H1 (cell line): ENCODE results near the gene PRKCZ. TPM values are rescaled to one million over a fixed set of nuclear protein-coding genes. Genes with fewer than 3 reads are reported as not detected.
A peak's percentile ranks its signal among the peaks of the same experiment; 100 is the strongest.

ENCODE experiments used
- CTCF ChIA-PET: fragments of 300-600 bp; sonication (Branson Sonifier 250); formaldehyde crosslinking; loops from one replicate; lab custom pipeline; 2021; ENCODE audit not compliant: partially characterized antibody; lab: Charles Lee
- POLR2A ChIA-PET: fragments of 300-600 bp; sonication (Branson Sonifier 250); formaldehyde crosslinking; loops from one replicate; lab custom pipeline; 2021; ENCODE audit warnings: inconsistent platforms; ENCODE audit not compliant: partially characterized antibody; lab: Charles Lee
- DNase-seq, 2 experiments: peaks; one replicate each; pipeline versions ENCODE4 v3.0.0 to v3.0.0-alpha.2; 2010 to 2022; ENCODE audit warnings: low spot score in 2 of 2, low read depth in 1 of 2, mixed read lengths in 1 of 2
- FAIRE-seq: peaks from 2 replicates; lab custom pipeline; 2011; peaks lifted over from hg19 to GRCh38; lab: Jason Lieb, UNC
- H2AFZ ChIP-seq: 2 replicates; pipeline ENCODE4 v1.8.1; 2012; ENCODE audit warnings: low read length, inconsistent platforms
- H2AK5ac ChIP-seq: 2 replicates; pipeline ENCODE4 v1.6.1; 2013; ENCODE audit warnings: low read depth, low read length
- H2BK120ac ChIP-seq: replicated peaks from 2 replicates; pipeline ENCODE3; 2013; ENCODE audit warnings: low read depth, low read length, inconsistent platforms
- H2BK12ac ChIP-seq: 2 replicates; pipeline ENCODE4 v1.6.1; 2013; ENCODE audit warnings: low read depth, low read length
- H2BK15ac ChIP-seq: 2 replicates; pipeline ENCODE4 v1.6.1; 2013; ENCODE audit warnings: low read length
- H2BK20ac ChIP-seq: 2 replicates; pipeline ENCODE4 v1.6.1; 2013; ENCODE audit warnings: low read length
- H2BK5ac ChIP-seq: 2 replicates; pipeline ENCODE4 v1.6.1; 2013; ENCODE audit warnings: low read depth, low read length
- H3K14ac ChIP-seq: 2 replicates; pipeline ENCODE4 v1.6.1; 2013; ENCODE audit warnings: inconsistent platforms; ENCODE audit not compliant: insufficient read length
- H3K18ac ChIP-seq: 2 replicates; pipeline ENCODE4 v1.6.1; 2013; ENCODE audit warnings: low read length; ENCODE audit errors: extremely low read depth
- H3K23ac ChIP-seq: 2 replicates; pipeline ENCODE4 v1.6.1; 2013; ENCODE audit warnings: inconsistent platforms; ENCODE audit not compliant: insufficient read length
- H3K23me2 ChIP-seq: 2 replicates; pipeline ENCODE4 v1.6.1; 2013; ENCODE audit warnings: low read depth, low read length
- H3K27ac ChIP-seq: 2 replicates; pipeline ENCODE4 v1.6.1; 2011; ENCODE audit warnings: low read depth, low read length, inconsistent platforms
- H3K27me3 ChIP-seq, 4 experiments: replicated peaks in 1 of 4; 1 replicate in 1 of 4; 2 replicates in 3 of 4; pipeline versions ENCODE4 v1.6.1 to v1.8.1; 2011 to 2013; ENCODE audit warnings: low read length in 3 of 4, mild to moderate bottlenecking in 3 of 4, inconsistent platforms in 2 of 4, mixed read lengths in 2 of 4, moderate library complexity in 1 of 4; ENCODE audit not compliant: control insufficient read depth in 3 of 4, insufficient read depth in 3 of 4; ENCODE audit errors: extremely low read depth in 1 of 4
- H3K36me3 ChIP-seq, 4 experiments: 2 replicates each; pipeline versions ENCODE4 v1.6.1 to v1.8.1; 2011 to 2013; ENCODE audit warnings: mild to moderate bottlenecking in 4 of 4, low read length in 3 of 4, moderate library complexity in 2 of 4, control low read depth in 1 of 4, inconsistent platforms in 1 of 4; ENCODE audit not compliant: insufficient read depth in 4 of 4, control insufficient read depth in 2 of 4
- H3K4ac ChIP-seq: replicated peaks from 2 replicates; pipeline ENCODE3; 2013; ENCODE audit warnings: low read length, low read depth, mixed read lengths, inconsistent platforms; ENCODE audit not compliant: insufficient read length
- H3K4me1 ChIP-seq, 4 experiments: replicated peaks in 1 of 4; 1 replicate in 1 of 4; 2 replicates in 3 of 4; pipeline versions ENCODE4 v1.6.1 to v1.8.1; 2011 to 2013; ENCODE audit warnings: low read length in 3 of 4, inconsistent platforms in 2 of 4, mixed read lengths in 1 of 4; ENCODE audit not compliant: insufficient read depth in 4 of 4, control insufficient read depth in 3 of 4
- H3K4me2 ChIP-seq, 2 experiments: 2 replicates each; pipeline versions ENCODE4 v1.6.1 to v1.8.1; 2011 to 2013; ENCODE audit warnings: low read depth in 2 of 2, low read length in 2 of 2, control low read depth in 1 of 2, inconsistent platforms in 1 of 2, mild to moderate bottlenecking in 1 of 2; ENCODE audit not compliant: insufficient read depth in 1 of 2
- H3K4me3 ChIP-seq, 4 experiments: fragments of 200-600, 300-600 bp in 1 of 4; sonication (generic), shearing (Covaris generic), sonication (Bioruptor Twin) in 1 of 4; 2 replicates each; pipeline versions ENCODE4 v1.5.1 to v1.8.1; 2011 to 2016; ENCODE audit warnings: low read length in 4 of 4, low read depth in 3 of 4, control low read depth in 2 of 4, inconsistent platforms in 2 of 4, mild to moderate bottlenecking in 2 of 4, mixed read lengths in 1 of 4, moderate library complexity in 1 of 4; ENCODE audit not compliant: insufficient read depth in 2 of 4; ENCODE audit errors: extremely low read depth in 1 of 4
- H3K56ac ChIP-seq: replicated peaks from 2 replicates; pipeline ENCODE3; 2013; ENCODE audit warnings: low read depth, mild to moderate bottlenecking, mixed read lengths, low read length, inconsistent platforms; ENCODE audit not compliant: insufficient read length
- H3K79me1 ChIP-seq: 2 replicates; pipeline ENCODE4 v1.6.1; 2013; ENCODE audit warnings: low read depth, low read length, control low read depth
- H3K79me2 ChIP-seq, 2 experiments: 2 replicates each; pipeline versions ENCODE4 v1.6.1 to v1.8.1; 2012 to 2013; ENCODE audit warnings: low read length in 2 of 2, mild to moderate bottlenecking in 2 of 2, inconsistent platforms in 1 of 2; ENCODE audit not compliant: insufficient read depth in 2 of 2, control insufficient read depth in 1 of 2
- H3K9ac ChIP-seq, 4 experiments: replicated peaks in 1 of 4; 1 replicate in 1 of 4; 2 replicates in 3 of 4; pipeline versions ENCODE4 v1.6.1 to v1.8.1; 2011 to 2013; ENCODE audit warnings: low read depth in 3 of 4, low read length in 3 of 4, control low read depth in 2 of 4, mild to moderate bottlenecking in 2 of 4, moderate library complexity in 2 of 4, inconsistent platforms in 1 of 4; ENCODE audit errors: extremely low read depth in 1 of 4
- H3K9me3 ChIP-seq, 2 experiments: 2 replicates each; pipeline versions ENCODE4 v1.6.1 to v1.8.1; 2012 to 2013; ENCODE audit warnings: mild to moderate bottlenecking in 2 of 2, moderate library complexity in 2 of 2, control low read depth in 1 of 2, inconsistent platforms in 1 of 2, low read depth in 1 of 2, low read length in 1 of 2, mixed read lengths in 1 of 2; ENCODE audit not compliant: insufficient read depth in 2 of 2
- H4K20me1 ChIP-seq, 2 experiments: replicated peaks in 1 of 2; 2 replicates each; pipeline versions ENCODE3 to v1.8.1; 2011 to 2013; ENCODE audit warnings: inconsistent platforms in 2 of 2, low read length in 2 of 2, mild to moderate bottlenecking in 1 of 2; ENCODE audit not compliant: insufficient read depth in 2 of 2, control insufficient read depth in 1 of 2
- H4K5ac ChIP-seq: 2 replicates; pipeline ENCODE4 v1.6.1; 2013; ENCODE audit warnings: low read length, low read depth, mixed read lengths, inconsistent platforms; ENCODE audit not compliant: insufficient read length
- H4K8ac ChIP-seq: 2 replicates; pipeline ENCODE4 v1.8.0; 2013; ENCODE audit warnings: mild to moderate bottlenecking, moderate library complexity, low read length, inconsistent platforms; ENCODE audit not compliant: insufficient read depth; ENCODE audit errors: extremely low read depth
- H4K91ac ChIP-seq: replicated peaks from 2 replicates; pipeline ENCODE3; 2013; ENCODE audit warnings: low read length, mixed read lengths, inconsistent platforms; ENCODE audit not compliant: insufficient read length
- BCL11A ChIP-seq, 2 experiments: IDR thresholded peaks; one replicate each; pipeline ENCODE4 v1.6.1; 2011; ENCODE audit warnings: low read depth in 2 of 2, low read length in 2 of 2, mild to moderate bottlenecking in 2 of 2
- KDM1A ChIP-seq: fragments of 200-600, 300-600 bp; sonication (generic); IDR thresholded peaks from 2 replicates; pipeline ENCODE4 v1.7.1; 2016; ENCODE audit warnings: mild to moderate bottlenecking, low read length, borderline replicate concordance
- NRF1 ChIP-seq: IDR thresholded peaks from 2 replicates; pipeline ENCODE4 v1.6.1; 2011; ENCODE audit warnings: mild to moderate bottlenecking, low read depth, low read length, improper control_type of control experiment
- SIN3A ChIP-seq, 2 experiments: IDR thresholded peaks in 1 of 2; conservative IDR thresholded peaks in 1 of 2; 2 replicates each; pipeline ENCODE4 v1.6.1; 2011 to 2012; ENCODE audit warnings: low read length in 2 of 2, improper control_type of control experiment in 1 of 2, low read depth in 1 of 2, mild to moderate bottlenecking in 1 of 2
- WGBS, 2 experiments: shearing (Covaris generic) in 1 of 2; methylation state at CpG; one replicate each; pipeline versions ENCODE4 v1.1.6 to v1.1.7; 2013 to 2015; ENCODE audit warnings: low lambda C conversion rate in 2 of 2, mixed read lengths in 2 of 2, inconsistent platforms in 1 of 2, low coverage in 1 of 2, missing lambda C conversion rate in 1 of 2; ENCODE audit not compliant: insufficient replicate concordance in 2 of 2, insufficient coverage in 1 of 2, insufficient read length in 1 of 2; ENCODE audit errors: extremely low coverage in 1 of 2, missing lambda C conversion rate in 1 of 2; 5-methylcytosine and 5-hydroxymethylcytosine counted together
- polyA plus RNA-seq, 7 experiments: library from polyadenylated mRNA; depleted of rRNA in 3 of 7; stranded (reverse) in 5 of 7; unstranded in 2 of 7; fragments of >200 nt in 5 of 7; fragments of 200-250 nt in 2 of 7; gene quantifications; 1 replicate in 5 of 7; 2 replicates in 1 of 7; 4 replicates in 1 of 7; pipeline versions ENCODE4 v1.2.1 to v1.2.3, GENCODE V29; 2011 to 2013; ENCODE audit warnings: missing spikeins in 2 of 7, mixed read lengths in 2 of 7
- total RNA-seq: library from RNA; stranded (reverse); fragmentation: NEBNext Ultra II Directional; extraction: Animal tissue kit (Norgen Biotek cat#: 25700); gene quantifications from 2 replicates; pipeline ENCODE4 v1.2.1, GENCODE V29; 2021

PRKCZ gene
- total and polyA plus RNA-seq, 2 of the 8 experiments (the other 6 are each of a cell fraction or from before 2014, with no cell fraction given): 37.4 to 45.1 TPM

DNA sequence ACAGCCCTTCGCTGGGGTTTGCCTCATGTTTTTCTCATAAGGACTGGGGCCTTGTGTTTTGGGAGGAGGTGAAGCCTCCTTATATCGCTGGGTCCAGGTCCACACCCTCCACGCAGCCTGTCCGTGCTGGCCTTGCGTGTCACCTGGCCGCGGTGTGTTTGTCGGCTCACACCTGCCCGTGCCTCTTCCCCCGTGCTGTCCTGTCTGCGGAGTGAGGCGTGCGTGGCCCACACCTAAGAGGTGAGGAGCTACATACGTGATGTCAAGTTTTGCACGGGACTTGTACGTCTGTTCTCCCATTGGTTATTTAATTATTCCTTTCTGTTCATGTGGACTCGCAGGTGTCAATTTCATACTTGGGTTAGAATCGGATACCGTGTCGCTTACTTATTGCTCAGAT is 30.7 kb downstream of the PRKCZ start:
- POLR2A ChIA-PET: interaction anchor here (1.2 kb wide), 1 partner anchor 137 kb away, joined by 3 read pairs; no protein-coding TSS in a partner anchor

More for the DNA sequence above, 30.7 kb downstream of the PRKCZ start:
- H3K27me3 ChIP-seq: no peaks in the 10 kb centered on the region
- no peak overlapping the region for H3K27ac ChIP-seq
- CTCF ChIA-PET: interaction anchor here (0.6 to 1.2 kb wide), 3 partner anchors 10 to 126 kb away, joined by 3 read pairs; no protein-coding TSS in a partner anchor
- no peak overlapping the region for H4K5ac ChIP-seq
- no peak overlapping the region for H2AK5ac ChIP-seq
- H4K8ac ChIP-seq: no peak overlapping the region
- H3K23ac ChIP-seq: no peak overlapping the region
- H4K20me1 ChIP-seq: no peaks in the 10 kb centered on the region
- peaks cover 0 to 2% (median 0%) of the 10 kb centered on the region in 4 experiments; a peak in 1 of 8 replicates for H3K36me3 ChIP-seq
- peaks cover 7% of the 10 kb centered on the region; the same call in 1 of the 2 replicates for H3K79me1 ChIP-seq
- no peak overlapping the region for H2BK120ac ChIP-seq
- H2BK12ac ChIP-seq: no peak overlapping the region
- no peak overlapping the region for H2BK20ac ChIP-seq
- H3K4ac ChIP-seq: no peak overlapping the region
- peaks cover 0 to 17% of the 10 kb centered on the region in 2 experiments; a peak in 1 of 4 replicates for H3K79me2 ChIP-seq
- H3K18ac ChIP-seq: no peak overlapping the region
- H3K9me3 ChIP-seq: peaks cover 9 to 17% of the 10 kb centered on the region in 2 experiments
- H2BK15ac ChIP-seq: no peak overlapping the region
- no peak overlapping the region for H3K14ac ChIP-seq
- H3K56ac ChIP-seq: no peak overlapping the region
- no peaks in the 10 kb centered on the region for H3K4me1 ChIP-seq
- no peak overlapping the region for H3K4me3 ChIP-seq
- 94% methylated on average over 20 of the region's 20 CpGs; no CpG with 5 or more reads in 1 of the 2 experiments for WGBS, 2 experiments
- no peak overlapping the region for H4K91ac ChIP-seq
- peak overlapping the region; percentile 1; the same call in 1 of the 2 replicates for H2BK5ac ChIP-seq
- H2AFZ ChIP-seq: no peak overlapping the region
- FAIRE-seq (no peak), DNase-seq (no peak)
- no peak overlapping the region for H3K4me2 ChIP-seq
- H3K9ac ChIP-seq: no peak overlapping the region
- TF ChIP-seq NRF1 (no peak), SIN3A (conservative IDR thresholded peaks at IDR 0.05 in 1 of 2, IDR thresholded peaks at IDR 0.05 in 1 of 2; ENCODE audit: low read depth in 1 of 2, low read length in 2 of 2) (no peak), KDM1A (no peak), BCL11A (IDR thresholded peaks at IDR 0.05; ENCODE audit: low read depth in 2 of 2, low read length in 2 of 2) (no peak)
- no peaks in the 10 kb centered on the region for H3K23me2 ChIP-seq
